Measurements from ENCODE around the gene AMN1.
"Not testable (repeated sequence)": the region's sequence is repeated elsewhere in the genome, so short reads cannot be mapped to it uniquely, and the experiment has no call there.

Gene AMN1

GRCh38 chr12:31672521-31672920 is 56.3 kb downstream of the AMN1 start:
- no peak for DNase-seq

- DNase-seq, result not testable (repeated sequence)
Observed at GRCh38 chr12:31669582-31669981, 59.2 kb downstream of the AMN1 start.

GRCh38 chr12:31669020-31669419 is 59.8 kb downstream of the AMN1 start:
- no peak for DNase-seq

- no peak for DNase-seq
Observed at GRCh38 chr12:31664038-31664437, 64.8 kb downstream of the AMN1 start.

- DNase-seq, result no peak
Observed at GRCh38 chr12:31663576-31663975, 65.2 kb downstream of the AMN1 start.

- no peak for DNase-seq
Observed at GRCh38 chr12:31662176-31662849, 66.5 kb downstream of the AMN1 start.

GRCh38 chr12:31659087-31659942 is 69.5 kb downstream of the AMN1 start, which contains the start of gene ETFBKMT:
Gene ETFBKMT, plus strand, starts transcription at chr12:31659688. Its CDS starts 2,266 bp downstream, at chr12:31661954.
- DNase-seq, result peak; percentile 94

GRCh38 chr12:31658471-31659086 is 70.2 kb downstream of the AMN1 start:
- DNase-seq, result no peak

- DNase-seq, result no peak
Observed at GRCh38 chr12:31655792-31656191, 73.0 kb downstream of the AMN1 start.

GRCh38 chr12:31655208-31655607 is 73.6 kb downstream of the AMN1 start:
- DNase-seq, result no peak

- DNase-seq, result no peak
Observed at GRCh38 chr12:31651893-31652521, 76.8 kb downstream of the AMN1 start.

- DNase-seq, result no peak
Observed at GRCh38 chr12:31650918-31651317, 77.9 kb downstream of the AMN1 start.

GRCh38 chr12:31647086-31647491 is 81.7 kb downstream of the AMN1 start:
- DNase-seq, result no peak

- no peak for DNase-seq
Observed at GRCh38 chr12:31645924-31646323, 82.9 kb downstream of the AMN1 start.

GRCh38 chr12:31644536-31644935 is 84.3 kb downstream of the AMN1 start:
- no peak for DNase-seq

- no peak for DNase-seq
Observed at GRCh38 chr12:31641509-31642090, 87.2 kb downstream of the AMN1 start.

- no peak for DNase-seq
Observed at GRCh38 chr12:31634620-31635019, 94.2 kb downstream of the AMN1 start.

GRCh38 chr12:31633464-31633863 is 95.4 kb downstream of the AMN1 start:
- no peak for DNase-seq

- DNase-seq, result no peak
Observed at GRCh38 chr12:31631809-31632208, 97.0 kb downstream of the AMN1 start.

GRCh38 chr12:31631023-31631724 is 97.6 kb downstream of the AMN1 start:
- no peak for DNase-seq

GRCh38 chr12:31629756-31630732 is 98.8 kb downstream of the AMN1 start:
- DNase-seq, result no peak

Measured in NCI-H1694 treated with DMSO at 0.1 percent for 48 hours (cell line).